ENCODE data around the gene ABCA13.

DNA sequence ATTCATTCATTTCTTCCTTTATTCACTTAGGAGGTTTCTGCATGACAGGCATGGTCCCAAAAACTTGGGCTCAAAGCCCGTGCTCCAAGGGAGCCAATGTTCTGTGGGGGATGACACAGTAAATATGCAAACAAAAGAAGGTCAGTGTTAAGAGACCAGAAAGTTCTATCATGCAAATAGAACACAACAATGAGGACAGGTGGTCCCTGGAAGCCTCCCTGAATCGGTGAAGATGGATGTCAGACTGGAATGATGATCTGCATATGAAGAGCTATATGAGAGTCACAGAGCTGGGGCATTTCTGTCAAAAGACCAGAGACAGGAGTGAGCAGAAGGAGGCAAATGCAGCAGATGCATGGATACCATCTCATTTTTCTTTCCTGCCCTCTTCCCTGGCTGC, 129.0 kb downstream of the ABCA13 start:
- TF ChIP-seq YY1 (IDR thresholded peaks at IDR 0.05; ENCODE audit: low read depth) (no peak), CEBPB (IDR thresholded peaks at IDR 0.05) (no peak), RAD21 (IDR thresholded peaks at IDR 0.05; ENCODE audit: low read depth) (no peak)
- TF ChIP-seq, protein P1, sequence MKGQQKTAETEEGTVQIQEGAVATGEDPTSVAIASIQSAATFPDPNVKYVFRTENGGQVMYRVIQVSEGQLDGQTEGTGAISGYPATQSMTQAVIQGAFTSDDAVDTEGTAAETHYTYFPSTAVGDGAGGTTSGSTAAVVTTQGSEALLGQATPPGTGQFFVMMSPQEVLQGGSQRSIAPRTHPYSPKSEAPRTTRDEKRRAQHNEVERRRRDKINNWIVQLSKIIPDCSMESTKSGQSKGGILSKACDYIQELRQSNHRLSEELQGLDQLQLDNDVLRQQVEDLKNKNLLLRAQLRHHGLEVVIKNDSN (IDR thresholded peaks at IDR 0.05) = no peak
- TF ChIP-seq, protein P2, sequence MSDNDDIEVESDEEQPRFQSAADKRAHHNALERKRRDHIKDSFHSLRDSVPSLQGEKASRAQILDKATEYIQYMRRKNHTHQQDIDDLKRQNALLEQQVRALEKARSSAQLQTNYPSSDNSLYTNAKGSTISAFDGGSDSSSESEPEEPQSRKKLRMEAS (IDR thresholded peaks at IDR 0.05) = no peak

Measured in Ishikawa (cell line).